Testis (tissue), 2 donors: ENCODE results near the gene QDPR.
"Not testable (repeated sequence)": the region's sequence is repeated elsewhere in the genome, so short reads cannot be mapped to it uniquely, and the experiment has no call there.

ENCODE experiments used
- CTCF ChIP-seq, 3 experiments: fragments of 450-650 bp in 2 of 3; fragments of 200-600 bp in 1 of 3; sonication (generic) in 1 of 3; IDR thresholded peaks; one replicate each; pipeline ENCODE4 v1.5.1; 2016 to 2019; ENCODE audit warnings: antibody characterized with exemption in 3 of 3, mild to moderate bottlenecking in 2 of 3, moderate library complexity in 1 of 3
- POLR2A ChIP-seq: fragments of 450-650 bp; IDR thresholded peaks from one replicate; pipeline ENCODE4 v1.6.1; 2017; ENCODE audit warnings: antibody characterized with exemption, mild to moderate bottlenecking, moderate library complexity

DNA sequence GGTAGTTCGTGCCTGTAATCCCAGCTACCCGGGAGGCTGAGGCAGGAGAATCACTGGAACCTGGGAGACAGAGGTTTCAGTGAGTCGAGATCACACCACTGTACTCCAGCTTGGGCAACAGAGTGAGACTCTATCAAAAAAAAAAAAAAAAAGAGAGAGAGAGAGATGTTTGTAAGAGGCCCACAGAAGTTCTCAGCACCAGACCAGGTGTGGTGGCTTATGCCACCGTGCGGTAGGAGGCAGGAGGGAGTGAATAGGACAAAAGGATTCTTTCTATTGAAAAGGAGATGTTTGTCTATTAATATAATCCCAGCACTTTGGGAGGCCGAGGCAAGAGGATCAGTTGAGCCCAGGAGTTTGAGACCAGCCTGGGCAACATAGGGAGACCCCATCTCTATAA is 25.2 kb upstream of the QDPR start:
- TF ChIP-seq CTCF (IDR thresholded peaks at IDR 0.05); POLR2A: not testable (repeated sequence)
